ENCODE measurements around the gene HHAT. TPM values are rescaled to one million over a fixed set of nuclear protein-coding genes. Genes with fewer than 3 reads are reported as not detected.

HHAT gene
- total RNA-seq, 3 donors from 2014 or later, result 3.8 to 31.6 (median 15.1) TPM

DNA sequence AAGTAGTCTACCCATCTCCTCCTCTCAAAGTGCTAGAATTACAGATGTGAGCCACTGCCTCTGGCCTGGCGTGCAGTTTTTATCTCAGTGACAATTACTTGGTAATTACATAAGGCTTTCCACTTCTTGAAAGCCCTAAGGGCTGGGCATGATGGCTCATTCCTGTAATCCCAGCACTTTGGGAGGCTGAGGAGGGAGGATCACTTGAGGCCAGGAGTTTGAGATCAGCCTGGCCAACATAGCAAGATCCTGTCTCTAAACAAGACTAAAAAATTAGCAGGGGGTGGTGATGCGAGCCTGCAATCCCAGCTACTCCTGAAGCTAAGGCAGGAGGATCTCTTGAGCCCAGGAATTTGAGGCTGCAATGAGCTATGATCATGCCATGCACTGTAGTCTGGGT lies 7.7 kb downstream of the HHAT start:
- intact Hi-C loops (cut with DNase I; ENCODE audit: low total_unique reads), result no loop called here
- Histone ChIP-seq H3K9me3 (no peaks in the 10 kb centered on the region), H3K4me1 (no peaks in the 10 kb centered on the region), H3K4me3 (no peak overlapping the region), H3K27me3 (no peaks in the 10 kb centered on the region), H3K36me3 (no peaks in the 10 kb centered on the region), H3K27ac (no peak overlapping the region)
- DNase-seq (ENCODE audit: low spot score in 2 of 2), result no peak
- no peak for TF ChIP-seq POLR2AphosphoS5 (IDR thresholded peaks at IDR 0.05)
- TF ChIP-seq, protein P1, sequence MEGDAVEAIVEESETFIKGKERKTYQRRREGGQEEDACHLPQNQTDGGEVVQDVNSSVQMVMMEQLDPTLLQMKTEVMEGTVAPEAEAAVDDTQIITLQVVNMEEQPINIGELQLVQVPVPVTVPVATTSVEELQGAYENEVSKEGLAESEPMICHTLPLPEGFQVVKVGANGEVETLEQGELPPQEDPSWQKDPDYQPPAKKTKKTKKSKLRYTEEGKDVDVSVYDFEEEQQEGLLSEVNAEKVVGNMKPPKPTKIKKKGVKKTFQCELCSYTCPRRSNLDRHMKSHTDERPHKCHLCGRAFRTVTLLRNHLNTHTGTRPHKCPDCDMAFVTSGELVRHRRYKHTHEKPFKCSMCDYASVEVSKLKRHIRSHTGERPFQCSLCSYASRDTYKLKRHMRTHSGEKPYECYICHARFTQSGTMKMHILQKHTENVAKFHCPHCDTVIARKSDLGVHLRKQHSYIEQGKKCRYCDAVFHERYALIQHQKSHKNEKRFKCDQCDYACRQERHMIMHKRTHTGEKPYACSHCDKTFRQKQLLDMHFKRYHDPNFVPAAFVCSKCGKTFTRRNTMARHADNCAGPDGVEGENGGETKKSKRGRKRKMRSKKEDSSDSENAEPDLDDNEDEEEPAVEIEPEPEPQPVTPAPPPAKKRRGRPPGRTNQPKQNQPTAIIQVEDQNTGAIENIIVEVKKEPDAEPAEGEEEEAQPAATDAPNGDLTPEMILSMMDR (IDR thresholded peaks at IDR 0.05), result no peak
- no peak for TF ChIP-seq POLR2A (IDR thresholded peaks at IDR 0.05)

DNA sequence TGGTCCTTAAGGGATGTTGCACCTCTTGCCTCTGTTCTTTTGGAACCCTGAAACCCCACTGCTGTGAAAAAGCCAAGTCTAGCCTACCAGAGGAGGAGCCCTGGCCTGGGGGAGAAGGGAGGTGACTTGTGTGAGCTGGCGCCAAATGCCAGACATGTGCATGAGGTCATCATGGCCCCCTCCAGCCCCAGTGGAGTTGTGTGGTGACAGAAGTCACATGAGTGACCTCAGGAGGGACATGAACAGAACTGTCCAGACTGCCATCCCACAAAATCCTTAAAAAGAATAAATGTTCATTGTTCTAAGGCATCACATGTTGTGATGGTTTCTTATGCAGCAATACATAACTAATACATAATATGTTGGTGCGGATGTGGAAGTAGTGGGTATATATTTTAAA lies 10.8 kb downstream of the HHAT start:
- H3K4me3 ChIP-seq, result no peak overlapping the region
- H3K27ac ChIP-seq, result no peak overlapping the region
- intact Hi-C loops (cut with DNase I; ENCODE audit: low total_unique reads), result no loop called here
- H3K4me1 ChIP-seq, result peaks cover 0 to 4% of the 10 kb centered on the region in 2 donors
- no peak for DNase-seq (ENCODE audit: low spot score in 2 of 2)
- no peaks in the 10 kb centered on the region for H3K9me3 ChIP-seq
- no peaks in the 10 kb centered on the region for H3K36me3 ChIP-seq
- H3K27me3 ChIP-seq, result no peaks in the 10 kb centered on the region
- no peak for TF ChIP-seq POLR2AphosphoS5 (IDR thresholded peaks at IDR 0.05)
- no peak for TF ChIP-seq POLR2A (IDR thresholded peaks at IDR 0.05)
- TF ChIP-seq, protein P1 (IDR thresholded peaks at IDR 0.05), result no peak

DNA sequence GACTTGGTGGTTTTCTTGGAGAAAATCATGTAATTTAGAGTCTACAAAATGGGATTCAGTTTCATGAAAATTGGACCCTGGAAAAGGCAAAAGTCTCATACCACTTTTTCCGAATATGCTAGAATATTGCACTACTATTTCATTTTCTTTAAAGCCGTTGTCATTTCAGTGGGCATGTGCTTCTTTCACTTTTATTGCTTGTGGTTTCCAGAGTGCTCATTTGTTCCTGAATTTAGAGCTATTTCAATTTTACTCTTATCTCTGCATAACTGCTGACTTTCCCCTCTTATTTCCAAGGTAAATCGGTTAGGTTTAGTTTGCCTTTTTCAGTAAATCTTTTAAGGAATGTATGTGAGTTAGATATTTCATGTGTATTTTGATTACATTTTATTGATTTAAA lies 11.6 kb downstream of the HHAT start:
- no peak overlapping the region for H3K4me3 ChIP-seq
- H3K27ac ChIP-seq, result no peak overlapping the region
- no peaks in the 10 kb centered on the region for H3K27me3 ChIP-seq
- intact Hi-C loops (cut with DNase I; ENCODE audit: low total_unique reads), result no loop called here
- H3K9me3 ChIP-seq, result no peaks in the 10 kb centered on the region
- H3K4me1 ChIP-seq, result peaks cover 0 to 4% of the 10 kb centered on the region in 2 donors
- DNase-seq (ENCODE audit: low spot score in 2 of 2), result no peak
- no peaks in the 10 kb centered on the region for H3K36me3 ChIP-seq
- TF ChIP-seq, protein P1 (IDR thresholded peaks at IDR 0.05), result no peak
- TF ChIP-seq POLR2AphosphoS5 (IDR thresholded peaks at IDR 0.05), result no peak
- TF ChIP-seq POLR2A (IDR thresholded peaks at IDR 0.05), result no peak

DNA sequence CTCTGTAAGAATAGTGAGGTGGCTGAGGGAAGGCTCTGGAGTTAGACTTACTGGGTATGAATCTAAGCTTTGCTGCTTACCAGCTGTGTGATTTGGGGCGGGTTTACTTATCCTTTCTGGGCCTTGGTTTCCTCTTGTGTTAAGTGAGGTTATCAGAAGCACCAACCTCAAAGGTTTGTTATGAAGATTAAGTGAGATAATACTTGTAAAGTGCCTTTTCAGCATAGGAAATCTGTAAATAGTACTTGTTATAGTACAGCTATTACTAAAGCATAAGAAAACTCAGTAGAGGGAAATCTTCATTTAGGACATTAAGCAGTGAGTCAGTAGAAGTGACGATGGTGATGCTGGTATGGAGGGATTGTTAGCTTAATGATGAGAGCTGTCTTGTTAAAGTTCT lies 12.1 kb downstream of the HHAT start:
- DNase-seq (ENCODE audit: low spot score in 2 of 2), result no peak
- intact Hi-C loops (cut with DNase I; ENCODE audit: low total_unique reads), result no loop called here
- H3K9me3 ChIP-seq, result no peaks in the 10 kb centered on the region
- TF ChIP-seq, protein P1 (IDR thresholded peaks at IDR 0.05), result no peak
- no peak for TF ChIP-seq POLR2AphosphoS5 (IDR thresholded peaks at IDR 0.05)
- no peak for TF ChIP-seq POLR2A (IDR thresholded peaks at IDR 0.05)
- no peak overlapping the region for H3K27ac ChIP-seq
- no peak overlapping the region for H3K4me3 ChIP-seq
- peaks cover 0 to 4% of the 10 kb centered on the region in 2 donors for H3K4me1 ChIP-seq
- H3K27me3 ChIP-seq, result no peaks in the 10 kb centered on the region
- no peaks in the 10 kb centered on the region for H3K36me3 ChIP-seq

DNA sequence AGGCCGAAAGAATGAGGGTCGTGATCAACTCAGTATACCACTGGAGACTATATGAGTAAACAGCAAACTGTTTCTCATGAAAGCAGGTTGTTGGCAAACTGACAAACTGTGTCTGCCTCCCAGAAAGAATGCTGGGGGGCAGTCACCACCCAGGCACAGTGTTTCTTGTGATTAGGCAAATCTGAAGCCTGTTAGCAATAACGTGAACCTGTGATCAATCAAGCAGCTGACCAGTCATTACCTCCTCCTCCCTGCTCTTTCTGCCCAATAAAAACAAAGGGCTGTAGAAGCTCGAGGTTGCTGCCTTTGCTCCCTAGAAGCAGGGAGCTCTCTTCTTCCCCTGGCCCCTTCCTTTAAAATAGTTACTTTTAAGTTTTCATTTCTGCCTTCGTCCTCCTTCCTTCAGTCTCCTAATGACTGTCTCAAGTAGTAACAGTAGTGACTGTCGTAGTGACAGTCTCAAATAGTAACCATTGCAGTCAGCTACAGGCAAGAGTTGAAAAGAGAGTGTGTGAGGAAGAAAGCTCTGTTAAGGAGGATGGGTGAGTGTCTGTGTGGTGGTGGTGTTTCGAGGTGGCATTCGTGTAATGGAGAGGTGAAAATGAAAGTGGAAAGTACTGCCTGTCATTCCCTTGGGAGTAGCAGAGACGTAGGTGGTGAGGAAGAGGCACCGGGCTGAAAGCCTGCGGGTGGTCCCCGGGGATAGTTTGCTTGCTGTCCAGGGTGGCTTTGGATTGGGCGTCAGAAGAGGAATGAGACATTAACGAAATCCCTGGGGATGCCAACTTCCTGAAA lies 14.5 kb downstream of the HHAT start:
- intact Hi-C loops (cut with DNase I; ENCODE audit: low total_unique reads), result no loop called here
- TF ChIP-seq POLR2A (IDR thresholded peaks at IDR 0.05) (no peak), POLR2AphosphoS5 (IDR thresholded peaks at IDR 0.05) (no peak)
- TF ChIP-seq, protein P1 (IDR thresholded peaks at IDR 0.05), result no peak
- Histone ChIP-seq H3K4me3 (peak overlapping the region; percentile 19 to 64 (median 49)), H3K36me3 (no peaks in the 10 kb centered on the region), H3K4me1 (peaks cover 0 to 4% of the 10 kb centered on the region in 2 donors), H3K9me3 (no peaks in the 10 kb centered on the region), H3K27ac (peak overlapping the region; percentile 75 to 79), H3K27me3 (no peaks in the 10 kb centered on the region)
- no peak for DNase-seq (ENCODE audit: low spot score in 2 of 2)

Data from breast epithelium (tissue), 4 donors.